ENCODE data around the gene TOGARAM1.

Gene TOGARAM1

DNA sequence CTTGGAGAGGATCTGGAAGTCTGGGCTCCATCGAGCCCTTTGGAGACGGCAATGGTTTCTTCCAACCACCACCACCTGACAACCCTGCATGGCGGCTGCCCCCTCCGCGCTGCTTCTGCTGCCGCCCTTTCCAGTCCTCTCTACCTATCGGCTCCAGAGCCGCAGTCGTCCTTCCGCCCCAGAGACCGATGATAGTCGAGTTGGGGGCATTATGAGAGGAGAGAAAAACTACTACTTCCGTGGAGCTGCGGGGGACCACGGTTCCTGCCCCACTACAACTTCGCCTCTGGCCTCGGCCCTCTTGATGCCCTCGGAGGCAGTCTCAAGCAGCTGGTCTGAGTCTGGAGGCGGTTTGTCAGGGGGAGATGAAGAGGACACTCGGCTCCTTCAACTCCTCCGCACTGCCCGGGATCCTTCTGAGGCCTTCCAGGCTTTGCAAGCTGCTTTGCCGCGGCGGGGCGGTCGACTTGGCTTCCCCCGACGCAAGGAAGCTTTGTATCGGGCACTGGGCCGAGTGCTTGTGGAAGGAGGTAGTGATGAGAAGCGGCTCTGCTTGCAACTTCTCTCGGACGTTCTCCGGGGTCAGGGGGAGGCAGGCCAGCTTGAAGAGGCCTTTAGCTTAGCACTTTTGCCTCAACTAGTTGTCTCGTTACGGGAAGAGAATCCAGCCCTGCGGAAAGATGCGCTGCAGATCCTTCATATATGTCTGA lies 499 bp downstream of the TOGARAM1 start:
- DNase-seq (ENCODE audit: low read depth in 2 of 2): no peak

GRCh38 chr14:44963044-44963528 lies 1.1 kb downstream of the TOGARAM1 start:
- DNase-seq (ENCODE audit: low read depth in 2 of 2): no peak

GRCh38 chr14:44963775-44964380 lies 1.9 kb downstream of the TOGARAM1 start:
- no peak for DNase-seq (ENCODE audit: low read depth in 2 of 2)

DNA sequence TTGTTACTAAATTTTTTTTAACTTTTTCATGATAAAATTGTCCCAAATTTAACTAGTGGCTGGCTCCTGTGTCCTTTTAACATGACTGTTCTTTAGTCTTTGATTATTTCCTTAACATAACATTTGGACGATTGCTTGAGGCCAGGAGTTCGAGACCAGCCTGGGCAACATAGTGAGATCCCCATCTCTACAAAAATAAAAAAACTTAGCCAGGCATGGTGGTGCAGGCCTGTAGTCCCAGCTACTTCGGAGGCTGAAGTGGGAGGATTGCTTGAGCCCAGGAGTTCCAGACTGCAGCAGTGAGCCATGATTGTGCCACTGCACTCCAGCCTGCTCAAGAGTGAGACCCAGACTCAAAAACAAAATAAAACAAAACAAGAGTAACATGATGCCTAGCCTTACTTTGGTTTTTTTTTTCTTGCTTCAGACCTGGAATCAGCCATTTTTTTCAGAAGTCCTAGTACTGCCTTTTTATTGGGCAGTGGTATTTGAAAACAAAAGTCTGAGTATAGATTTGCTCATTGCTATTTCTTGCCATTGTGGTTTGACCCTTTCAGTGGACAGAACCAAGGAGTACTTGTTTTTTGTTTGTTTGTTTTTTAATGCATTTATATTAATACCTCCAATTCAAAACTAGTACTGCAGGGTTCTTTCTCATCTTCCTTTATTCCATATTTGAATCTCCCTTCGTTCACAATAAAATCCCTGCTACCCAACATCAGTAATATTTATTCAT lies 4.8 kb downstream of the TOGARAM1 start:
- no peak for DNase-seq (ENCODE audit: low read depth in 2 of 2)

- no peak for DNase-seq (ENCODE audit: low read depth in 2 of 2)
These were observed 6.7 kb downstream of the TOGARAM1 start for GRCh38 chr14:44968714-44969113.

DNA sequence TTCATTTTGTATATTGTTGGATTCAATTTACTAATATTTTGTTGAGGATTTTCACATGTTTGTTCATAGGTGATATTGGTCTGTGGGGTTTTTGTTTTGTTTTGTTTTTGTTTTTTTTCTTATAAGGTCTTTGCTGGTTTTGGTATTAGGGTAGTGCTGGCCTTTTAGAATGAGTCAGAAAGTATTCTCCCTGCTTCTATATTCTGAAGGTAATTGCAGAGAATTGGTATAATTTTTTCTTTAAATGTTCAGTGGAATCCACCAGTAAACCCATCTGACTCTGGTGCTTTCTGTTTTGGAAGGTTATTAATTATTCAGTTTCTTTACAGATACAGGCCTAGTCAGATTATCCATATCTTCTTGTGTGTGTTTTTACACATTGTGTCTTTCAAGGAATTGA lies 8.9 kb downstream of the TOGARAM1 start:
- no peak for DNase-seq (ENCODE audit: low read depth in 2 of 2)

- no peak for DNase-seq (ENCODE audit: low read depth in 2 of 2)
These were observed 9.5 kb downstream of the TOGARAM1 start for GRCh38 chr14:44971459-44971858.

GRCh38 chr14:44979273-44979672 lies 17.3 kb downstream of the TOGARAM1 start:
- no peak for DNase-seq (ENCODE audit: low read depth in 2 of 2)

GRCh38 chr14:44979740-44980356 lies 17.9 kb downstream of the TOGARAM1 start:
- no peak for DNase-seq (ENCODE audit: low read depth in 2 of 2)

GRCh38 chr14:44981198-44981597 lies 19.2 kb downstream of the TOGARAM1 start:
- DNase-seq (ENCODE audit: low read depth in 2 of 2): no peak

GRCh38 chr14:44982594-44982993 lies 20.6 kb downstream of the TOGARAM1 start:
- no peak for DNase-seq (ENCODE audit: low read depth in 2 of 2)

- no peak for DNase-seq (ENCODE audit: low read depth in 2 of 2)
These were observed 26.7 kb downstream of the TOGARAM1 start for GRCh38 chr14:44988694-44989093.

- no peak for DNase-seq (ENCODE audit: low read depth in 2 of 2)
These were observed 27.8 kb downstream of the TOGARAM1 start for GRCh38 chr14:44989497-44990440.

DNA sequence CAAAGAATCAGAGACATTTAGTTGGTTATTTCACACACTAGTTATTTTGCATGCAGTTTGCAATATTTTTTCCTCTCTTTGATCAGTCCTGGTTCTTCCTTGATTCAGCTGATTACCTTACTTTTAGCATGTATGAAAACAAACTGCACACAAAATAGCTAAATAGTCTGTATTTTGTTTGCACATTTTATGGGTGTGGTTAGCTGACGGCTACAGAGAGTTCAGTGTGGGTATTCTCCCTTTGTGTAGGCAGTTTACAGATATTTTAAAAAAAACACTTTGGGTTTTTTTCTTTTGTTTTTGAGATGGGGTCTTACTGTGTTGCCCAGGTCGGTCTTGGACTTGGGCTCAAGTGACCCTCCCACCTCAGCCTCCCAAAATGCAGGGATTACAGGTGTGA lies 28.5 kb downstream of the TOGARAM1 start:
- no peak for DNase-seq (ENCODE audit: low read depth in 2 of 2)

GRCh38 chr14:44995196-44995595 lies 33.2 kb downstream of the TOGARAM1 start:
- no peak for DNase-seq (ENCODE audit: low read depth in 2 of 2)

GRCh38 chr14:44995770-44996294 lies 33.8 kb downstream of the TOGARAM1 start:
- no peak for DNase-seq (ENCODE audit: low read depth in 2 of 2)

GRCh38 chr14:45003924-45004323 lies 41.9 kb downstream of the TOGARAM1 start:
- no peak for DNase-seq (ENCODE audit: low read depth in 2 of 2)

- DNase-seq (ENCODE audit: low read depth in 2 of 2): no peak
These were observed 53.1 kb downstream of the TOGARAM1 start for GRCh38 chr14:45015133-45015532.

GRCh38 chr14:45028107-45028626 lies 66.2 kb downstream of the TOGARAM1 start:
- no peak for DNase-seq (ENCODE audit: low read depth in 2 of 2)

DNA sequence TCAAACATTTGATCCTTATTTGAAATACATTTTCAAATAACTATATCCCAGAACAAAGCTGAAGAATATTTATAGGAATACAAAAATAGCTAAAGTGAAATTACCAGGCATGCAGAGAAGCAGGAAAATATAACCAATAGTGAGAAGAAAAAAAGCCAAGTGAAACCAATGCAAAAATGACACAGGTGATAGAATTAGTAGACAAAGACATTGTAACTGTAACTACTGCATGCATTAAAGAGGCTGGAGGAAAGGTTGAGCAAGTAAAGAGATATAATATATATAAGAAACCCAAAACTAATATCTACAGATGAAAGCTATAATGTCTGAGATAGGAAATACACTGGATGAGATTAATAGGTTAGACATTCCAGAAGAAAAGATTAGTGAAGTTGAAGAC lies 72.7 kb downstream of the TOGARAM1 start:
- no peak for DNase-seq (ENCODE audit: low read depth in 2 of 2)

DNA sequence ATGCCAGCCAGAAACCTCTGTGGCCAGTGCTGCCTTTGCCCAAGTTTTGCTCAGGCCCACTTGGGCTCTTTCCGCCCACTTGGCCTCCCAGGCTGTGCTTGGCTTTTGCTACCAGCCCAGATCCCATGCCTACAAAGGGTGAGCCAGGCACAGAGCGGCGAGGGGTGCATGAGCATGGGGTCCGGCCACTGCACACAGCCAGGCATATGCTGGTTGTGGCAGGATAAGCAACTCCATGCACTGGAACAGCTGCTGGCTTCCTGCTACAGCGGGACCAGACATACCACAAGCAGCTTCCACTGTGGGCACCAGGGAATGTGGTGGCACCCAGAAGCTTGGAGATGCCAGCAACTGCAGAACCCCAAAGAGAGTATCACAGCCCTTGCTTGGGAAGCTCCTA lies 76.3 kb downstream of the TOGARAM1 start:
- DNase-seq (ENCODE audit: low read depth in 2 of 2): no peak
